GM20431 (cell line): ENCODE results near the gene WDR53.
"Not testable (repeated sequence)": the region's sequence is repeated elsewhere in the genome, so short reads cannot be mapped to it uniquely, and the experiment has no call there.

ENCODE experiments used
- in situ Hi-C: fragments of 300-500 bp; cut with MseI, MboI; formaldehyde crosslinking; loops from one replicate; pipeline ENCODE4 v1.15.0; 2020; ENCODE audit warnings: low sequenced_read_pairs; ENCODE audit not compliant: unreplicated experiment

WDR53 gene

DNA sequence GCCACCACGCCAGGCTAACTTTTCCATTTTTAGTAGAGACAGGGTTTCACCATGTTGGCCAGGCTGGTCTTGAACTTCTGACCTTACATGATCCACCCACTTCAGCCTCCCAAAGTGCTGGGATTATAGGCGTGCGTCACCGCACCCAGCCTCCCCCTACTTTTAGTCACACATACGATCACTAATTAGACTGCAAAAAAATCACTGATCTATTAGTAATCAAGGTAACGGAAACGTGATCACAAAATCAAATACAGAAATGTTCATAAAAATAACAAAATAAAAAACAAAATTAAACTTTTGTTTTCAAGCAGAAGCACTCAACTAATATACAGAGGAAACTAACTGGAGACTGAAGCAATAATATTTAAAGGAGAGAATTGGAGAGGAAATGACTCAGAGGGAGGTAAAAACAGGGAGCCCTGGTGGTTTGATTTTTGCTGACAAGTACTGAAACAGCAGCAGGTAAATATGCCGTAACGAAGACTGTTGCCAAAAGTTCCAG lies 4.6 kb downstream of the WDR53 start:
- in situ Hi-C loops = no loop called here

GRCh38 chr3:196559826-196560225 lies 8.5 kb downstream of the WDR53 start:
- in situ Hi-C loops = no loop called here

GRCh38 chr3:196558476-196558875 lies 9.9 kb downstream of the WDR53 start:
- in situ Hi-C loops = no loop called here

DNA sequence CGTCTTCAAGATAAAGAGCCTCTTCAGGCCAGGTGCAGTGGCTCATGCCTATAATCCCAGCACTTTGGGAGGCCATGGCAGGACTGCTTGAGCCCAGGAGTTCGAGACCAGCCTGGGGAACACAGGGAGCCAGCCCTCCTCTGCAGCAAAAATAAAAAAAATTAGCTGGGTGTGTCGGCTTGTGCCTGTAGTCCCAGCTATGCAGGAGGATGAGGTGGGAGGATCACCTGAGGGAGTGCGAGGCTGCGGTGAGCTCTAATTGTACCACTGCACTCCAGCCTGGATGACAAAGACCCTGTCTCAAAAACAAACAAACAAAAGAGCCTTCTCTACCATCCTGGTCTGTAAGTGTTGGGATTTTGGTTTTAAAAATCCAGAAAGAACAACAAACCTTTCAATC lies 11.1 kb downstream of the WDR53 start:
- in situ Hi-C loops = no loop called here

DNA sequence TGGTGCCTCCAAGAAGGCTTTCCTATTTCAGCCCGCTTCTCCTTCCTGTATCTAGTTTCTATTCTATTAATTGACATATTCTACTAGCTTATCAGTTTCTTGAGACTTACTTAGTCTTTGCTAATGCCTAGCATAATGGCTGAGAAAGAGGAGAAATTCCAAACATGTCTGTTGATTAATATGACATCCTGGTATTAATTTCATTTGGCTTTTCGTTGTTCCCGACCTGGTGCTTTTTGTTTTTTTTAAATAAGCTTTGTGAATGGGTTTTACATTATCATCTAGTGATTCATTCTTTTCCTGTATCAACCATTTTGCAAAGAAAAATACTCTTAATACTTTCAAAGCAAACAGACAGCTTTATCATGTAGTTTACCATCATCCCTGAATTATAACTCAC lies 13.1 kb downstream of the WDR53 start:
- in situ Hi-C loops = no loop called here

DNA sequence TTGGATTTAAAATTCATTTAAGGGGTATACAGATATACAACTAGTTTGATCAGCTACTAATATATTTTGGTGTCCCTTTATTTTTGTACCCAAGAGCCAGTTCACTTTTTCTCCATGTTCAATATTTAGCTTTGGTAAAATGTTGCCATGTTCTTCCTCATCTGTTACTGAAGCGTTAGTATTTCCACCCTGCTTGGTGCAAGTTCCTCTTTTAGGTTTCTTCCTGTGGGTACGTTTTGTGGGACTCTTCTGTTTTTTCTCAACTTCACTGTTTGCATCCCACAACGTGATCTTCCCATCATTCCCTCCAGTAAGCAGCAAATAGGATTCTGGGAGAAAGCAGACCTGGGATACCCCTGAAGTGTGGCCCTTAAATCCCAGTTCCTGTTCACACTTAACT lies 14.1 kb downstream of the WDR53 start:
- in situ Hi-C loops = no loop called here

DNA sequence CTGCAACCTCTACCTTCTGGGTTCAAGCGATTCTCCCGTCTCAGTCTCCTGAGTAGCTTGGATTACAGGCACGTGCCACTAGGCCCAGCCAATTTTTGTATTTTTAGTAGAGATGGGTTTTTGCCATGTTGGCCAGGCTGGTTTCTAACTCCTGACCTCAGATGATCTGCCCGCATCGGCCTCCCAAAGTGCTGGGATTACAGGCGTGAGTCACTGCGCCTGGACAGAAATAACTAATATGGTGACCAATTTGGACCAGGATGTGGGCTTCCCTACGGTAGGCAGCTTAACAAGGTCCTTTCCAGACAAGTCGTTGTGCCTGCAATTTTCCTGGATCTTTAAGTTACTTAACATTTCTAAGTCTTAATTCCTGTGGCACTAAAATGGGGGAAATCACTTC lies 14.8 kb downstream of the WDR53 start:
- in situ Hi-C loops = no loop called here

DNA sequence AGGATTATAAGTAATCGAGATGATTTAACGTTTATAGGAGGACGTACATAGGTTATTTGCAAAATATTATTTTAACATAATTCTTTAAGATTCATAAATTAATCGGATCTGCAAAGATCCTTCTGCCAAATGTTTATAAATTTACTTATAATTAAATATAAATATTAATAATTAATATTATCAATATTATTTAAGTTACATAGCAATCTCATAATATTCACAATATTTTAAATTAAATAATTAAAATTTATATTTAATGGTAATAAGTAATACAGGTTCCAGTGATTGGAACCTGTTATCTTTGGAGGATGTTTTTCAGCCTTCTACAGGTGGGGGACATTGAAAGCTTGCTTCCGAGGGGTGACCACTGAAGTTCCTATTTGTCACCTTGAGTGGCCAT lies 16.1 kb downstream of the WDR53 start:
- in situ Hi-C loops = no loop called here

DNA sequence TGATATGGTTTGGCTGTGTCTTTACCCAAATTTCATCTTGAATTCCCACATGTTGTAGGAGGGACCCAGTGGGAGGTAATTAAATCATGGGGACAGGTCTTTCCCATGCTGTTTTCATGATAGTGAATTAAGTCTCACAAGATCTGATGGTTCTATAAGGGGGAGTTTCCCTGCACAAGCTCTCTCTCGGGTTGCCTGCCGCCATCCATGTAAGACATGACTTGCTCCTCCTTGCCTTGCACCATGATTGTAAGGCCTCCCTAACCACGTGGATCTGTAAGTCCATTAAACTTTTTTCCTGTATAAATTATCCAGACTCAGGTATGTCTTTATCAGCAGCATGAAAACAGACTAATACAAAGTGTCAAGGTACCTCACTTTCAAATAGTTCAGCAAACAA lies 18.2 kb downstream of the WDR53 start:
- in situ Hi-C loops = not testable (repeated sequence)

DNA sequence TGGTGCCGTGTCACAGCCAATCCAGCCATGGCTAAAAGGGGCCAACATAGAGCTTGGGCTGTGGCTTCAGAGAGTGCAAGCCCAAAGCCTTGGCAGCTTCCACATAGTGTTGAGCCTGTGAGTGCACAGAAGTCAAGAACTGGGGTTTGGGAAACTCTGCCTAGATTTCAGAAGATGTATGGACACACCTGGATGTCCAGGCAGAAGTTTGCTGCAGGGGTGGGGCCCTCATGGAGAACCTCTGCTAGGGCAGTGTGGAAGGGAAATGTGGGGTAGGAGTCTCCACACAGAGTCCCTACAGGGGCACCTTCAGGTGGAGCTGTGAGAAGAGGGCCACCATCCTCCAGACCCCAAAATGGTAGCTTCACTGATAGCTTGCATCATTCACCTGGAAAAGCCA lies 19.0 kb downstream of the WDR53 start:
- in situ Hi-C loops = not testable (repeated sequence)

- in situ Hi-C loops = no loop called here
Observed at GRCh38 chr3:196547067-196547466, 21.3 kb downstream of the WDR53 start.

- in situ Hi-C loops = no loop called here
Observed at GRCh38 chr3:196546537-196546936, 21.8 kb downstream of the WDR53 start.

DNA sequence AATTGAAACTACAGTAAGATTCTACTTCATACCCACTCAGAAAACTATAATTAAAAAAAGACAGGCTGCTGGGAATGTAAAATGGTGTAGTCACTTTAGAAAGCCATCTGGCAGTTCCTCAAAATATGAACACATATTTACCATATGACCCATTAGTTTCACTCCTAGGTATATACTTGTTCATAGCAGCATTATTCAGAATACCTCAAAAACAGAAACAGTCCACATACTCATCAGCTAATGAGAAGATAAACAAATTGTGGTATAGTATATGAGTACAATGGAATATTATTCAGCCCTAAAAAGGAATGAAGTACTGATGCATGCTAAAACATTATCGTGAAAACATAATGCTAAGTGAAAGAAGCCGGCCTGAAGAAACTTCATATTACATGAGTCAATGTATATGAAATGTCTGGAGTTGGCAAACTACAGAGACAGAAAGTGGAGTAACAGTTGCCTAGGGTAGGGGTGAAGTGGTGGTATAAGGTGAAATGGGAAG lies 23.8 kb downstream of the WDR53 start:
- in situ Hi-C loops = no loop called here

GRCh38 chr3:196541684-196542445 lies 26.5 kb downstream of the WDR53 start:
- in situ Hi-C loops = no loop called here

DNA sequence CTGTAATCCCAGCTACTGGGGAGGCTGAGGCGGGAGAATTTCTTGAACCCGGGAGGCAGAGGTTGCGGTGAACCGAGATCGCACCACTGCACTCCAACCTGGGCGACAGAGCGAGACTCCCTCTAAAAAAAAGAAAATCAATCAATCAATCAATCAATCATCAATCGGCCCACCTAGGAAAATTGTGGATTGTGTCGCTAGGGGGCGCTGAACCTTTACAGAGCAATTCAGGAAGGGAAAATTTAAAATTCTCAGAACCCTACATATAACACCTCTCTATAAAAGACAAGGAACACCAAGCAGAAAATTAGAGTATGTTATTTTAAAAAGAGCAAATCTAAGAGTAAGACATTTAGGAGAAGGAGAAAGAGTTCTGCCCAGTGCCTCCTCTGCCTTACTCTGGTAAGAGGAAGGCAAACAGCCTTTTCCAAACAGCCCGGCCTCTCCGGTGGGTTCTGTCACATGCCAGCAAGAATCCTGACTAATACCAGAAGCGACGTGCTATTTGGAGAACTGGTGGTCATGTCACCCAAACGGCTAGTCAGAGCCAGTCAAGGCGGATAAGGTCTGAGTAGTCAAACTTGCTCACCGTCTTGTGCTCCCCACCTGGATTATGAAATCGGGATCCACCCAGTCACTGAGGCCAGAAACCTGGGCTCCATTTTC lies 30.9 kb downstream of the WDR53 start:
- in situ Hi-C loops = no loop called here

GRCh38 chr3:196533260-196533681 lies 35.1 kb downstream of the WDR53 start:
- in situ Hi-C loops = no loop called here

DNA sequence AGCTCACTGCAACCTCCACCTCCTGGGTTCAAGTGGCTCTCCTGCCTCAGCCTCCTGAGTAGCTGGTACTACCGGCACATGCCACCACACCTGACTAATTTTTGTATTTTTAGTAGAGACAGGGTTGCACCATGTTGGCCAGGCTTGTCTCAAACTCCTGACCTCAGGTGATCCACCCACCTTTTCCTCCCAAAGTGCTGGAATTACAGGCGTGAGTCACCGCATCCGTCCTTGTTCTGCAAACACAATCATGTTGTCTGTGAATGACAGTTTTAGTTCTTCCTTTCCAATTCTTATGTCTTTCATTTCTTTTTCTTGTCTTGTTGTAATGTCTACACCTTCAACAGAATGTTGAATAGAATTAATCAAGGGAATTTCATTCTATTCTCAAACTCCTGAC lies 36.9 kb downstream of the WDR53 start:
- in situ Hi-C loops = no loop called here

DNA sequence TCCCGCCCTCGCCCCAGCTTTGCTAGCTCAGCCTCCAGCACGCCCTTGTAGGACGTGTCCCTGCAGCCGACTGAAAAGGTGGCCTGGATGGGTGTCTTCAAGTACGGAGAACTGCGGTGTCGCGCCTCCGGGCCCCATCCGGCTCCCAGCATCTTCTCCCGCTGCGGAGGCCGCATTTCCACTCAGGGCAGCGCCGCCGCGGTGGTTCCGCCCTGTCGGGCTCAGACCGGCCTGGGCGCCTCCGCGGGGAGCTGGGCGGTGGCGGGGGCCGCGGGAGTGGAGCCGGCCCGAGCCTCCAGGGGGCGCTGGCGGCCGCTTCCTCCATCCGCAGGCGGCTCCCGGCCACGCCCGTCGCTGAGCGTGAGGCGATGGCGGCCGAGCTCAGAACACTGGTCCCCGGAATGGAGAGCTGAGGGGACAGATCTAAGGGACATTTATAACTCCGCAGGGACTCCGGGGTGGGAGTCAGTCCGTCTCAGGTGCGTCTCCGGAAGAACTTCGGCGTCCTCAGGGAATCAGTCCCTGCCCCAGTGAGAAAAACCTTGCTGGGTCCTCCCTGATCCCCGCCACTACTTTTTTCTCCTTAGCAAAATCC lies 39.6 kb downstream of the WDR53 start:
- in situ Hi-C loops = no loop called here

GRCh38 chr3:196525141-196525540 lies 43.2 kb downstream of the WDR53 start:
- in situ Hi-C loops = no loop called here

DNA sequence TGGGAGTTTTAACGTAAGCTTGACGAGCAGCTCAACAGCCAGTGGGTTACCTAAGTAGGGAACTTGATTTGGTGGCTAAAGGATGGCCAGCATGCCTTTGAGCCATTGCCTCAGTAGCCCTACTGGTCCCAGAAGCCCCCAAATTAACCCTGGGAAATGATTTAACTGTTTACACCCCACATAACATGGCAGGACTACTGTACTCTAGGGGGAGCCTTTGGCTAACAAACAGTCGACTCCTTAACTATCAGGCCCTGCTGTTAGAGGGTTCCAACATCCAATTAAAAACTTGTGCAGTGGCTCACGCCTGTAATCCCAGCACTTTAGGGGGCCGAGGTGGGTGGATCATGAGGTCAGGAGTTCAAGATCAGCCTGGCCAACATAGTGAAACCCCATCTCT lies 43.8 kb downstream of the WDR53 start:
- in situ Hi-C loops = loop anchor here (25.0 kb wide), 1 partner anchor 262 kb away; no protein-coding TSS in a partner anchor

DNA sequence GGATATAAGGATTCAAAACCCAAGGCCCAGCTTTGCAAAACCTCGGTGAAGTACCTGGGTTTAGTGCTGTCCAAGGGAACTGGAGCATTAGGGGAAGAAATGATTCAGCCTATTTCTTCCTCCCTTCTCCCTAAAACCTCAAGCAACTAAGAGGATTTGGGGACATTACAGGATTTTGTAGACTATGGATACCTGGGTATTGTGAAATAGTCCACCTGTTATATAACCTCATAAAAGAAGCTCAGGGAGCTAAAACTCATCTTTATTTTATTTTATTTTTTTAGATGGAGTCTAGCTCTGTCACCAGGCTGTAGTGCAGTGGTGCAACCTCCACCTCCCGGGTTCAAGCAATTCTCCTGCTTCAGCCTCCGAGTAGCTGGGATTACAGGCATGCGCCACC lies 44.5 kb downstream of the WDR53 start:
- in situ Hi-C loops = loop anchor here (25.0 kb wide), 1 partner anchor 262 kb away; no protein-coding TSS in a partner anchor
